Measurements from ENCODE around the gene MARCHF2. TPM values are rescaled to one million over a fixed set of nuclear protein-coding genes. Genes with fewer than 3 reads are reported as not detected.

Gene MARCHF2
- total RNA-seq, 1 experiment from 2014 or later: 20.2 TPM

DNA sequence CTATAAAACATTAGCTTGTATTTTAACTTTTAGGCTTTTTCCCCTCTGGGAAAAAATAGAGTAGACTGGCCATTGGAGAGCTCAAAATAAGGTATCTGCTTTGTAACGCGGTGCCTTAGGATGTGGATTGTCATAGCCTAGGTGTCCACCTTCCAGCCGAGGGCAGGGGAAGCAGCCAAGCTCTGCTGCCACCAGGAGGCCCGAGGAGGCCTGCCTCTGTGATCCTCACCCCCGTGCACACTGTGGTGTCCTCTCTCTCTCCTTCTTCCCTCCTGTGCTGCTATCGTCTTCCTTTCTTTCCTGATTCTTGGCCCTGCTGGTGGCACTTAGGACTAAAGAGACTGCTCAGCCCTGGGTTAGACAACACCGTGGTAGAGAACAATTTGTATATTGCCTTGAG is 43.0 kb downstream of the MARCHF2 start (continued):
- TF ChIP-seq, protein P1, sequence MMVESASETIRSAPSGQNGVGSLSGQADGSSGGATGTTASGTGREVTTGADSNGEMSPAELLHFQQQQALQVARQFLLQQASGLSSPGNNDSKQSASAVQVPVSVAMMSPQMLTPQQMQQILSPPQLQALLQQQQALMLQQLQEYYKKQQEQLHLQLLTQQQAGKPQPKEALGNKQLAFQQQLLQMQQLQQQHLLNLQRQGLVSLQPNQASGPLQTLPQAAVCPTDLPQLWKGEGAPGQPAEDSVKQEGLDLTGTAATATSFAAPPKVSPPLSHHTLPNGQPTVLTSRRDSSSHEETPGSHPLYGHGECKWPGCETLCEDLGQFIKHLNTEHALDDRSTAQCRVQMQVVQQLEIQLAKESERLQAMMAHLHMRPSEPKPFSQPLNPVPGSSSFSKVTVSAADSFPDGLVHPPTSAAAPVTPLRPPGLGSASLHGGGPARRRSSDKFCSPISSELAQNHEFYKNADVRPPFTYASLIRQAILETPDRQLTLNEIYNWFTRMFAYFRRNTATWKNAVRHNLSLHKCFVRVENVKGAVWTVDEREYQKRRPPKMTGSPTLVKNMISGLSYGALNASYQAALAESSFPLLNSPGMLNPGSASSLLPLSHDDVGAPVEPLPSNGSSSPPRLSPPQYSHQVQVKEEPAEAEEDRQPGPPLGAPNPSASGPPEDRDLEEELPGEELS (CRISPR knock-in tag; IDR thresholded peaks at IDR 0.05): no peak
- TF ChIP-seq, protein P2, sequence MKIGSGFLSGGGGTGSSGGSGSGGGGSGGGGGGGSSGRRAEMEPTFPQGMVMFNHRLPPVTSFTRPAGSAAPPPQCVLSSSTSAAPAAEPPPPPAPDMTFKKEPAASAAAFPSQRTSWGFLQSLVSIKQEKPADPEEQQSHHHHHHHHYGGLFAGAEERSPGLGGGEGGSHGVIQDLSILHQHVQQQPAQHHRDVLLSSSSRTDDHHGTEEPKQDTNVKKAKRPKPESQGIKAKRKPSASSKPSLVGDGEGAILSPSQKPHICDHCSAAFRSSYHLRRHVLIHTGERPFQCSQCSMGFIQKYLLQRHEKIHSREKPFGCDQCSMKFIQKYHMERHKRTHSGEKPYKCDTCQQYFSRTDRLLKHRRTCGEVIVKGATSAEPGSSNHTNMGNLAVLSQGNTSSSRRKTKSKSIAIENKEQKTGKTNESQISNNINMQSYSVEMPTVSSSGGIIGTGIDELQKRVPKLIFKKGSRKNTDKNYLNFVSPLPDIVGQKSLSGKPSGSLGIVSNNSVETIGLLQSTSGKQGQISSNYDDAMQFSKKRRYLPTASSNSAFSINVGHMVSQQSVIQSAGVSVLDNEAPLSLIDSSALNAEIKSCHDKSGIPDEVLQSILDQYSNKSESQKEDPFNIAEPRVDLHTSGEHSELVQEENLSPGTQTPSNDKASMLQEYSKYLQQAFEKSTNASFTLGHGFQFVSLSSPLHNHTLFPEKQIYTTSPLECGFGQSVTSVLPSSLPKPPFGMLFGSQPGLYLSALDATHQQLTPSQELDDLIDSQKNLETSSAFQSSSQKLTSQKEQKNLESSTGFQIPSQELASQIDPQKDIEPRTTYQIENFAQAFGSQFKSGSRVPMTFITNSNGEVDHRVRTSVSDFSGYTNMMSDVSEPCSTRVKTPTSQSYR (CRISPR knock-in tag; IDR thresholded peaks at IDR 0.05): no peak

DNA sequence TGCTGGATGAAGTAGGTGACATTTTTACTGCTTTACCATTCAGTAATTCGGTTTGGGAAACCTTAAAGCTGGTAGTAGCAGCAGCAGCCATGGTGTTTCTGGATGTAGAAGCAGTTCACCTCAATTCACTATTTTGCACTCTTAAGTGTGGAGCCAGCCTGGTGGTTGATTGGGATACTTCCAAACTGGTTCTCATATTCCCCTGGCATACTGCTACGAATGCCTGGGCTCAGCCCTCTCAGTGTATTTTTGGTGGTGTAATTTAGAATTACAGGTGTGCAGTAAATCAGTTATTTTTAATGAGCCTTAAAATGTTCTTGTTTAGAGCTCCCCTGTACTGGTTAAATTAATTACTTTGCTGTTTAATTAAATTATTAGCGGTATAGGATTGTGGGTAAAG is 44.1 kb downstream of the MARCHF2 start:
- Mint-ChIP-seq H3K36me3 (peaks cover 38% of the 10 kb centered on the region), H3K27me3 (ENCODE audit: low read depth) (no peaks in the 10 kb centered on the region), H3K27ac (peak overlapping the region; percentile 15; the same call in 1 of the 2 replicates), H3K4me1 (peaks cover 97% of the 10 kb centered on the region), H3K9me3 (no peaks in the 10 kb centered on the region), H3K4me3 (no peak overlapping the region)
- no peak for DNase-seq (ENCODE audit: low spot score)
- POLR2A ChIA-PET: no interaction called here
- TF ChIP-seq MXD4 (CRISPR knock-in tag; IDR thresholded peaks at IDR 0.05; ENCODE audit: borderline replicate concordance) (no peak), IRF2 (CRISPR knock-in tag; IDR thresholded peaks at IDR 0.05; ENCODE audit: borderline replicate concordance, low read depth) (no peak), ZNF219 (CRISPR knock-in tag; IDR thresholded peaks at IDR 0.05; ENCODE audit: borderline replicate concordance) (no peak), ZNF121 (CRISPR knock-in tag; IDR thresholded peaks at IDR 0.05) (no peak), GABPB1 (CRISPR knock-in tag; IDR thresholded peaks at IDR 0.05) (no peak), ZNF138 (CRISPR knock-in tag; conservative IDR thresholded peaks at IDR 0.05) (no peak), HMGA2 (CRISPR knock-in tag; IDR thresholded peaks at IDR 0.05) (no peak), CREB1 (CRISPR knock-in tag; IDR thresholded peaks at IDR 0.05) (no peak), RORB (CRISPR knock-in tag; IDR thresholded peaks at IDR 0.05) (no peak), ETV6 (CRISPR knock-in tag; IDR thresholded peaks at IDR 0.05) (no peak)
- TF ChIP-seq, protein P3, sequence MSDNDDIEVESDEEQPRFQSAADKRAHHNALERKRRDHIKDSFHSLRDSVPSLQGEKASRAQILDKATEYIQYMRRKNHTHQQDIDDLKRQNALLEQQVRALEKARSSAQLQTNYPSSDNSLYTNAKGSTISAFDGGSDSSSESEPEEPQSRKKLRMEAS (CRISPR knock-in tag; IDR thresholded peaks at IDR 0.05): no peak
- TF ChIP-seq, protein P4, sequence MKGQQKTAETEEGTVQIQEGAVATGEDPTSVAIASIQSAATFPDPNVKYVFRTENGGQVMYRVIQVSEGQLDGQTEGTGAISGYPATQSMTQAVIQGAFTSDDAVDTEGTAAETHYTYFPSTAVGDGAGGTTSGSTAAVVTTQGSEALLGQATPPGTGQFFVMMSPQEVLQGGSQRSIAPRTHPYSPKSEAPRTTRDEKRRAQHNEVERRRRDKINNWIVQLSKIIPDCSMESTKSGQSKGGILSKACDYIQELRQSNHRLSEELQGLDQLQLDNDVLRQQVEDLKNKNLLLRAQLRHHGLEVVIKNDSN (CRISPR knock-in tag; IDR thresholded peaks at IDR 0.05): no peak
- TF ChIP-seq, protein P5, sequence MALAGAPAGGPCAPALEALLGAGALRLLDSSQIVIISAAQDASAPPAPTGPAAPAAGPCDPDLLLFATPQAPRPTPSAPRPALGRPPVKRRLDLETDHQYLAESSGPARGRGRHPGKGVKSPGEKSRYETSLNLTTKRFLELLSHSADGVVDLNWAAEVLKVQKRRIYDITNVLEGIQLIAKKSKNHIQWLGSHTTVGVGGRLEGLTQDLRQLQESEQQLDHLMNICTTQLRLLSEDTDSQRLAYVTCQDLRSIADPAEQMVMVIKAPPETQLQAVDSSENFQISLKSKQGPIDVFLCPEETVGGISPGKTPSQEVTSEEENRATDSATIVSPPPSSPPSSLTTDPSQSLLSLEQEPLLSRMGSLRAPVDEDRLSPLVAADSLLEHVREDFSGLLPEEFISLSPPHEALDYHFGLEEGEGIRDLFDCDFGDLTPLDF (CRISPR knock-in tag; IDR thresholded peaks at IDR 0.05): no peak
- ATAC-seq: no peak
- CTCF ChIA-PET: interaction anchor here (0.6 to 2.9 kb wide), 5 partner anchors 44 to 682 kb away, joined by 3 to 17 read pairs (median 6); partner anchors contain the start of gene MARCHF2

DNA sequence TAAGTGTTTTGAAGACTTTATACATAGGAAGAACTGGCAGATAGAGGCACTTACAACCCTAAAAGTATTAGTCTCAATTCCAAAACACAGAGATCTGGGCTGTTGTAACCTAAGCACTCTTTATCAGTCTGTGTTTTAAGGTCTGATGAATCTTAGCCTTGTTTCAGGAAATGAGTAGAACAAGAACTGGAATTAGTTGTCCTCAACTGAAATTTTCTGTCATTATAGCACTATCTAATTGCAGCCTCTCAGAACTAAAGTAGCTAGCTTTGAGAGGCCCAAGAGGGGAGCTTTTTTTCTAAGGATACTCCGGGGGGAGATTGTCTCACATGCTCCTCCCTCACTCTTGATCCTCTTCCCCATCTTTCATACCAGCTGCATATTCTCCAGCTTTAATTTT is 44.7 kb downstream of the MARCHF2 start:
- POLR2A ChIA-PET: interaction anchor here (0.6 kb wide), 1 partner anchor 28 kb away, joined by 4 read pairs; no protein-coding TSS in a partner anchor
- ATAC-seq (no peak), DNase-seq (ENCODE audit: low spot score) (no peak)
- Mint-ChIP-seq H3K4me1 (peaks cover 97% of the 10 kb centered on the region), H3K27ac (peak overlapping the region; percentile 94; the same call in 1 of the 2 replicates), H3K27me3 (ENCODE audit: low read depth) (no peaks in the 10 kb centered on the region), H3K4me3 (no peak overlapping the region), H3K36me3 (peaks cover 41% of the 10 kb centered on the region), H3K9me3 (no peaks in the 10 kb centered on the region)
- CTCF ChIA-PET: interaction anchor here (1.2 to 2.9 kb wide), 4 partner anchors 44 to 123 kb away, joined by 3 to 17 read pairs (median 6); partner anchors contain the start of gene MARCHF2
- TF ChIP-seq, protein P6, sequence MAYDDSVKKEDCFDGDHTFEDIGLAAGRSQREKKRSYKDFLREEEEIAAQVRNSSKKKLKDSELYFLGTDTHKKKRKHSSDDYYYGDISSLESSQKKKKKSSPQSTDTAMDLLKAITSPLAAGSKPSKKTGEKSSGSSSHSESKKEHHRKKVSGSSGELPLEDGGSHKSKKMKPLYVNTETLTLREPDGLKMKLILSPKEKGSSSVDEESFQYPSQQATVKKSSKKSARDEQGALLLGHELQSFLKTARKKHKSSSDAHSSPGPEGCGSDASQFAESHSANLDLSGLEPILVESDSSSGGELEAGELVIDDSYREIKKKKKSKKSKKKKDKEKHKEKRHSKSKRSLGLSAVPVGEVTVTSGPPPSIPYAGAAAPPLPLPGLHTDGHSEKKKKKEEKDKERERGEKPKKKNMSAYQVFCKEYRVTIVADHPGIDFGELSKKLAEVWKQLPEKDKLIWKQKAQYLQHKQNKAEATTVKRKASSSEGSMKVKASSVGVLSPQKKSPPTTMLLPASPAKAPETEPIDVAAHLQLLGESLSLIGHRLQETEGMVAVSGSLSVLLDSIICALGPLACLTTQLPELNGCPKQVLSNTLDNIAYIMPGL (CRISPR knock-in tag; IDR thresholded peaks at IDR 0.05): no peak
- TF ChIP-seq, protein P7, sequence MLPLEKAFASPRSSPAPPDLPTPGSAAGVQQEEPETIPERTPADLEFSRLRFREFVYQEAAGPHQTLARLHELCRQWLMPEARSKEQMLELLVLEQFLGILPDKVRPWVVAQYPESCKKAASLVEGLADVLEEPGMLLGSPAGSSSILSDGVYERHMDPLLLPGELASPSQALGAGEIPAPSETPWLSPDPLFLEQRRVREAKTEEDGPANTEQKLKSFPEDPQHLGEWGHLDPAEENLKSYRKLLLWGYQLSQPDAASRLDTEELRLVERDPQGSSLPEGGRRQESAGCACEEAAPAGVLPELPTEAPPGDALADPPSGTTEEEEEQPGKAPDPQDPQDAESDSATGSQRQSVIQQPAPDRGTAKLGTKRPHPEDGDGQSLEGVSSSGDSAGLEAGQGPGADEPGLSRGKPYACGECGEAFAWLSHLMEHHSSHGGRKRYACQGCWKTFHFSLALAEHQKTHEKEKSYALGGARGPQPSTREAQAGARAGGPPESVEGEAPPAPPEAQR (CRISPR knock-in tag; IDR thresholded peaks at IDR 0.05): no peak
- TF ChIP-seq, protein P8, sequence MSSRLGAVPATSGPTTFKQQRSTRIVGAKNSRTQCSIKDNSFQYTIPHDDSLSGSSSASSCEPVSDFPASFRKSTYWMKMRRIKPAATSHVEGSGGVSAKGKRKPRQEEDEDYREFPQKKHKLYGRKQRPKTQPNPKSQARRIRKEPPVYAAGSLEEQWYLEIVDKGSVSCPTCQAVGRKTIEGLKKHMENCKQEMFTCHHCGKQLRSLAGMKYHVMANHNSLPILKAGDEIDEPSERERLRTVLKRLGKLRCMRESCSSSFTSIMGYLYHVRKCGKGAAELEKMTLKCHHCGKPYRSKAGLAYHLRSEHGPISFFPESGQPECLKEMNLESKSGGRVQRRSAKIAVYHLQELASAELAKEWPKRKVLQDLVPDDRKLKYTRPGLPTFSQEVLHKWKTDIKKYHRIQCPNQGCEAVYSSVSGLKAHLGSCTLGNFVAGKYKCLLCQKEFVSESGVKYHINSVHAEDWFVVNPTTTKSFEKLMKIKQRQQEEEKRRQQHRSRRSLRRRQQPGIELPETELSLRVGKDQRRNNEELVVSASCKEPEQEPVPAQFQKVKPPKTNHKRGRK (CRISPR knock-in tag; IDR thresholded peaks at IDR 0.05; ENCODE audit: borderline replicate concordance): no peak
- TF ChIP-seq FOXK1 (CRISPR knock-in tag; IDR thresholded peaks at IDR 0.05): no peak
- TF ChIP-seq, protein P9, sequence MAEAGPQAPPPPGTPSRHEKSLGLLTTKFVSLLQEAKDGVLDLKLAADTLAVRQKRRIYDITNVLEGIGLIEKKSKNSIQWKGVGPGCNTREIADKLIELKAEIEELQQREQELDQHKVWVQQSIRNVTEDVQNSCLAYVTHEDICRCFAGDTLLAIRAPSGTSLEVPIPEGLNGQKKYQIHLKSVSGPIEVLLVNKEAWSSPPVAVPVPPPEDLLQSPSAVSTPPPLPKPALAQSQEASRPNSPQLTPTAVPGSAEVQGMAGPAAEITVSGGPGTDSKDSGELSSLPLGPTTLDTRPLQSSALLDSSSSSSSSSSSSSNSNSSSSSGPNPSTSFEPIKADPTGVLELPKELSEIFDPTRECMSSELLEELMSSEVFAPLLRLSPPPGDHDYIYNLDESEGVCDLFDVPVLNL (CRISPR knock-in tag; IDR thresholded peaks at IDR 0.05; ENCODE audit: borderline replicate concordance, low read depth): no peak

All from WTC11 (cell line).